Ascending aorta (tissue), 2 donors: ENCODE results near the gene LNX1. TPM values are rescaled to one million over a fixed set of nuclear protein-coding genes. Genes with fewer than 3 reads are reported as not detected.

Experiments
- DNase-seq, 2 donors: peaks; one replicate each; pipeline ENCODE4 v3.0.0-alpha.2; 2019; ENCODE audit warnings: low spot score in 2 of 2
- H3K27ac ChIP-seq, 2 donors: fragments of 200-600 bp; sonication (generic); one replicate each; pipeline ENCODE4 v1.5.1; 2016 to 2017; ENCODE audit warnings: mild to moderate bottlenecking in 1 of 2
- H3K27me3 ChIP-seq: fragments of 200-600 bp; sonication (generic); one replicate; pipeline ENCODE4 v1.5.1; 2017
- H3K36me3 ChIP-seq, 2 donors: fragments of 200-600 bp; sonication (generic); one replicate each; pipeline ENCODE4 v1.5.1; 2016
- H3K4me1 ChIP-seq, 2 donors: fragments of 200-600 bp; sonication (generic); one replicate each; pipeline ENCODE4 v1.5.1; 2016 to 2017; ENCODE audit warnings: mild to moderate bottlenecking in 1 of 2
- H3K4me3 ChIP-seq, 2 donors: fragments of 200-600 bp; sonication (generic); one replicate each; pipeline ENCODE4 v1.5.1; 2016 to 2017; ENCODE audit warnings: mild to moderate bottlenecking in 1 of 2
- H3K9me3 ChIP-seq, 2 donors: fragments of 200-600 bp; sonication (generic); one replicate each; pipeline ENCODE4 v1.5.1; 2016
- intact Hi-C: fragments of 100-400 bp; cut with DNase I; formaldehyde crosslinking; loops from one replicate; pipeline ENCODE4 v1.15.1; 2023
- total RNA-seq: library from RNA; depleted of rRNA; stranded (reverse); fragments of >200 nt; gene quantifications from one replicate; pipeline ENCODE4 v1.1.0, GENCODE V29; 2016
- TF ChIP-seq, protein P1 (sequence below), 3 experiments: fragments of 200-600 bp in 2 of 3; fragments of 450-650 bp in 1 of 3; sonication (generic) in 2 of 3; IDR thresholded peaks; one replicate each; pipeline ENCODE4 v1.5.1; 2016 to 2019; ENCODE audit warnings: antibody characterized with exemption in 3 of 3, mild to moderate bottlenecking in 1 of 3, moderate library complexity in 1 of 3

LNX1 gene
- total RNA-seq, 1 donor from 2014 or later, result 4.0 TPM

DNA sequence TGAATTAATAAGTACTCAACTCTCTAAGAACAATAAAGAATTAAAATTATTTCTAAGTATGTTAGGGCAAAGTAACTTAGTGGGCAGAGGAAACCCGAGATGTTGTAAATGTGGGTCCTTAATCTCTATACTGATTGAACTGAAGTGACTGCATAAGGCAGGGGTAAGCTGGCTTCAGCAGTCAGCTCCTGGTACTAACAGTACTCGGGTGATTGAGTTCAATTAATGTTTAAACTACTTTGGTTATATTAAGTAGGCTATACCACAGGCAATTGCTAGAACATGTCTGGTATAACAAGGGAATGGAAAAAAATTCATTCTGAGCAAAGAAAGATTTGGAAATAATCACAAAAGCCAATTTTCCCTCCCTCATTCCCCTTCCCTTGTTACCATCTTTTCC lies 90.7 kb downstream of the LNX1 start:
- H3K27me3 ChIP-seq, result no peaks in the 10 kb centered on the region
- H3K27ac ChIP-seq, result no peak overlapping the region
- DNase-seq, result no peak
- TF ChIP-seq, protein P1, sequence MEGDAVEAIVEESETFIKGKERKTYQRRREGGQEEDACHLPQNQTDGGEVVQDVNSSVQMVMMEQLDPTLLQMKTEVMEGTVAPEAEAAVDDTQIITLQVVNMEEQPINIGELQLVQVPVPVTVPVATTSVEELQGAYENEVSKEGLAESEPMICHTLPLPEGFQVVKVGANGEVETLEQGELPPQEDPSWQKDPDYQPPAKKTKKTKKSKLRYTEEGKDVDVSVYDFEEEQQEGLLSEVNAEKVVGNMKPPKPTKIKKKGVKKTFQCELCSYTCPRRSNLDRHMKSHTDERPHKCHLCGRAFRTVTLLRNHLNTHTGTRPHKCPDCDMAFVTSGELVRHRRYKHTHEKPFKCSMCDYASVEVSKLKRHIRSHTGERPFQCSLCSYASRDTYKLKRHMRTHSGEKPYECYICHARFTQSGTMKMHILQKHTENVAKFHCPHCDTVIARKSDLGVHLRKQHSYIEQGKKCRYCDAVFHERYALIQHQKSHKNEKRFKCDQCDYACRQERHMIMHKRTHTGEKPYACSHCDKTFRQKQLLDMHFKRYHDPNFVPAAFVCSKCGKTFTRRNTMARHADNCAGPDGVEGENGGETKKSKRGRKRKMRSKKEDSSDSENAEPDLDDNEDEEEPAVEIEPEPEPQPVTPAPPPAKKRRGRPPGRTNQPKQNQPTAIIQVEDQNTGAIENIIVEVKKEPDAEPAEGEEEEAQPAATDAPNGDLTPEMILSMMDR (IDR thresholded peaks at IDR 0.05), result no peak
- H3K4me3 ChIP-seq, result no peak overlapping the region
- H3K36me3 ChIP-seq, result no peaks in the 10 kb centered on the region
- no peaks in the 10 kb centered on the region for H3K9me3 ChIP-seq
- H3K4me1 ChIP-seq, result peaks cover 5 to 6% of the 10 kb centered on the region in 2 donors
- intact Hi-C loops, result no loop called here

DNA sequence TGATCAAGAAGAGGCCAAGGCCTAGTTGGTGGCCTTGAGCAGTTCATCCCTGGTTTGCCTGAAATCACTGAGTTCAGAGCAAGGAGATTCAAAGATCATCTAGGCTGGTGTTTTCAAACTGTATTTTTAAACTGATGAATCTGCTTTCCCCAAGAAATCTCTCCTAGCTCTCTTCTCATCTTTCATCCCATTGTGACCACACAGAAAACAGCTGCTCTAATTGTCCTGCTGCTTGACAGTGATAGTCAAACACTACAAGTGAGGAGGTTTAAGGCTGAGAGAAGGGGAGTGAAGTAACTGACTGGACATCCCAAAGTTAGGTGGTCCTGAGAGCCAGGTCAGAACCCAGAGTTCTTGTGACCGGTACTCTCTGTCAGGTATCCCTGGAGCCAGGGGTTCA lies 91.5 kb downstream of the LNX1 start:
- H3K36me3 ChIP-seq, result no peaks in the 10 kb centered on the region
- no peaks in the 10 kb centered on the region for H3K27me3 ChIP-seq
- H3K27ac ChIP-seq, result no peak overlapping the region
- DNase-seq, result no peak
- H3K9me3 ChIP-seq, result no peaks in the 10 kb centered on the region
- H3K4me3 ChIP-seq, result no peak overlapping the region
- TF ChIP-seq, protein P1 (IDR thresholded peaks at IDR 0.05), result no peak
- intact Hi-C loops, result loop anchor here (10.0 kb wide), 1 partner anchor 205 kb away; no protein-coding TSS in a partner anchor
- H3K4me1 ChIP-seq, result peaks cover 5 to 6% of the 10 kb centered on the region in 2 donors

DNA sequence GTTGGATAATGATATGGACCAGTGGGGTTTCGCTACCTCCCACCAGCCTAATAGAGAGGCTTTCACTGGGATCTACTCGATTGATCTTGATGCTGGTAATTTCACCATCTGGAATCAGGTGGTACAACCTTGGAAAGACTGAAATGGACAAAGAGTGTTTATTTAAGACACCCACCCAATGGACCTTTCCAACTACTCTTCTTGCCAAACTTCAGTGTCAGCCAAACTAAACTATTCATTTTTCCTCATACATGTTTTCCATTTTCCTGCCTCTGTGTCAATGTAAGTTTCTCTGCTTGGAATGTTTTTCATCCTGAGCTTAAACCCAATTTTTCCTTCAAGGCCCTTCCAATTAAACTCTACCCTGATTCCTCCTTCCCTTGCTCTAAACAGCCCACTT lies 92.6 kb downstream of the LNX1 start:
- Histone ChIP-seq H3K27me3 (no peaks in the 10 kb centered on the region), H3K4me1 (peaks cover 5 to 6% of the 10 kb centered on the region in 2 donors), H3K27ac (peak overlapping the region; percentile 18 to 50), H3K9me3 (no peaks in the 10 kb centered on the region), H3K4me3 (no peak overlapping the region), H3K36me3 (no peaks in the 10 kb centered on the region)
- intact Hi-C loops, result loop anchor here (10.0 kb wide), 1 partner anchor 206 kb away; no protein-coding TSS in a partner anchor
- TF ChIP-seq, protein P1 (IDR thresholded peaks at IDR 0.05), result no peak
- DNase-seq, result no peak

DNA sequence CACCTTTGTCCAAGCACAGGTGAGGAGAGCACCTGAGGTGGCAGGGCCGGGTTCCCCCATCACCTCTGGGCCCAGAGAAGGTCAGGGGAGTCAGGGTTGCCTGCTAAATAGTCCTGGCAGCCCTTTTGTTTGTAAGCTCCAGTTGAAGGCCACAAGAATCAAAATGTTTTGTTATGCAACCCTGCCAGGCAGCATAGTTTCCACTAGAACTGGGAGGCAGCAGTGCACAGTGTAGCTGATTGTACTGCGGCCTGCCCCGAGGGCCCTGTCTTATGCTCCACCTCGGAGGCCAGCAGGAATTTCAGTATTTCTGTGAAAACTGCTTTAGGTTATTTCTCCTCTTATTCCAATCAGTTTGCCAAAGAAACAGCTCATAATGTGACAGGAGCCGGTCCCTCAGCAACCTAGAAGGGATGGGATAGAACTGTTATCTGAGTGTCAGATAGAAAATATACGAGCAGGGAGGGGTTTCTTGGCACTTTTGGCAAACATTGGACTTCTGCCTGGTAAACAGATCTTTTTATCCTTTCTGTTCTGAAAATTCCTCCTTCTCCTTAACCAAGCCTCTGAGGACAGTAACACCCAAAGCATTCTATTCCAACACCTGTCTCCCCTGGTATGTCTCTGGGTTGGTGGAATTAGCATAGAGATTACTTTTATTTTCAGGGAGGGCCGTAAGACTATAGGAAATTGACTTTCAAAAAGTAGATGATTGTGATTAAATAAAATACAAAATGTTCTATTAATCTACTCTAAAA lies 93.6 kb downstream of the LNX1 start:
- H3K36me3 ChIP-seq, result no peaks in the 10 kb centered on the region
- no peaks in the 10 kb centered on the region for H3K27me3 ChIP-seq
- intact Hi-C loops, result loop anchor here (10.0 kb wide), 1 partner anchor 207 kb away; no protein-coding TSS in a partner anchor
- DNase-seq, result peak in 1 of 2 donors; percentile 66
- TF ChIP-seq, protein P1 (IDR thresholded peaks at IDR 0.05), result no peak
- no peak overlapping the region for H3K4me3 ChIP-seq
- H3K4me1 ChIP-seq, result peaks cover 5 to 6% of the 10 kb centered on the region in 2 donors
- H3K27ac ChIP-seq, result peak overlapping the region; percentile 7 to 50
- no peaks in the 10 kb centered on the region for H3K9me3 ChIP-seq

DNA sequence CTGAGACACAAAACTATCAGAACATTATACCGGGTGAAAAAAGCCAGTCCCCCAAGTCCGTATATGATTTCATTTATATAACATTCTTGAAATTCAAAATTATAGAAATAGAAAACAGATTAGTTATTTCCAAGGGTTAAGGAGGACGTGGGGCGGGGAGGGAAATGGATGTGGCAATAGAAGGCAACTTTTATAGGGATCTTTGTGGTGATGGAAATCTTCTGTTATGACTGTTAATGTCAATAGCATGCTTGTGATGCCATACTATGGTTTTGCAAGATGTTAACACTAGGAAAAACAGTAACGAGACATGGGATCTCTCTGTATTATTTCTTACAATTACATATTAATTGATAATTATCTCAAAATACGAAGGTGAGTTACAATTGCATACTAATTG lies 96.4 kb downstream of the LNX1 start:
- H3K36me3 ChIP-seq, result no peaks in the 10 kb centered on the region
- H3K4me1 ChIP-seq, result peaks cover 5 to 6% of the 10 kb centered on the region in 2 donors
- TF ChIP-seq, protein P1 (IDR thresholded peaks at IDR 0.05), result no peak
- H3K27ac ChIP-seq, result no peak overlapping the region
- intact Hi-C loops, result loop anchor here (5.0 to 10.0 kb wide), 3 partner anchors 157 to 737 kb away; no protein-coding TSS in a partner anchor
- no peaks in the 10 kb centered on the region for H3K9me3 ChIP-seq
- DNase-seq, result no peak
- H3K4me3 ChIP-seq, result no peak overlapping the region
- no peaks in the 10 kb centered on the region for H3K27me3 ChIP-seq
